Renal cortex interstitium (tissue), 11 donors: ENCODE data around the gene WDR82. TPM values are rescaled to one million over a fixed set of nuclear protein-coding genes. Genes with fewer than 3 reads are reported as not detected.

ENCODE experiments used
- DNase-seq, 11 donors: peaks; one replicate each; pipeline ENCODE4 v3.0.0-alpha.2; 2013; ENCODE audit warnings: low read depth in 9 of 11, low spot score in 4 of 11; ENCODE audit errors: extremely low read depth in 1 of 11
- polyA plus RNA-seq, 3 donors: library from polyadenylated mRNA; unstranded; fragments of 120-200 nt; gene quantifications; one replicate each; pipeline ENCODE4 v1.2.1, GENCODE V29; 2013; ENCODE audit not compliant: insufficient read length in 3 of 3

Gene WDR82
- polyA plus RNA-seq, 3 donors = 88.4 to 112 (median 110) TPM

GRCh38 chr3:52220380-52221026, 57.9 kb downstream of the WDR82 start:
- DNase-seq = peak in 7 of 11 donors; percentile 64 to 75 (median 68)

- DNase-seq = peak in 1 of 11 donors; percentile 47
These were observed 59.4 kb downstream of the WDR82 start for GRCh38 chr3:52218937-52219650.

GRCh38 chr3:52218454-52218853, 60.0 kb downstream of the WDR82 start:
- no peak for DNase-seq

DNA sequence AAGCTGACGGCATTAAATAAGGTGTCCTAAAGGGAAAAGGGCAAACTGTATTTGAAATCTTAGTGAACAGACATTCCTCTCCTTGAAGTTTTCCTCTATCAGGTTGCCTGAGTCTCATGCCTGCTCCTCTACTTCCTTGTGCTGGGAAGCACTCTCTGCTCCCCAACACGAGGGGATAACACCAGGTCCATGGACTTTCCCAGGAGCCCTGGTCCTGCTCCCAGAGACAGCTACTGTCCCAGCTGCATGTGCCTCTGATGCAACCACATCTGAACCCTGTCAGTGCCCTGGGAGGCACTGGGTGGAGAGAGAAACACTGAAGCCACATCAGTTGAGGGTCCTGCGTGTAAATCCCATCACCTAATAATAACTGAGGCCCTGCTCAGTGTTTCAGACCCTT, 60.4 kb downstream of the WDR82 start:
- DNase-seq = no peak

- DNase-seq = no peak
These were observed 61.0 kb downstream of the WDR82 start for GRCh38 chr3:52217409-52217805.

DNA sequence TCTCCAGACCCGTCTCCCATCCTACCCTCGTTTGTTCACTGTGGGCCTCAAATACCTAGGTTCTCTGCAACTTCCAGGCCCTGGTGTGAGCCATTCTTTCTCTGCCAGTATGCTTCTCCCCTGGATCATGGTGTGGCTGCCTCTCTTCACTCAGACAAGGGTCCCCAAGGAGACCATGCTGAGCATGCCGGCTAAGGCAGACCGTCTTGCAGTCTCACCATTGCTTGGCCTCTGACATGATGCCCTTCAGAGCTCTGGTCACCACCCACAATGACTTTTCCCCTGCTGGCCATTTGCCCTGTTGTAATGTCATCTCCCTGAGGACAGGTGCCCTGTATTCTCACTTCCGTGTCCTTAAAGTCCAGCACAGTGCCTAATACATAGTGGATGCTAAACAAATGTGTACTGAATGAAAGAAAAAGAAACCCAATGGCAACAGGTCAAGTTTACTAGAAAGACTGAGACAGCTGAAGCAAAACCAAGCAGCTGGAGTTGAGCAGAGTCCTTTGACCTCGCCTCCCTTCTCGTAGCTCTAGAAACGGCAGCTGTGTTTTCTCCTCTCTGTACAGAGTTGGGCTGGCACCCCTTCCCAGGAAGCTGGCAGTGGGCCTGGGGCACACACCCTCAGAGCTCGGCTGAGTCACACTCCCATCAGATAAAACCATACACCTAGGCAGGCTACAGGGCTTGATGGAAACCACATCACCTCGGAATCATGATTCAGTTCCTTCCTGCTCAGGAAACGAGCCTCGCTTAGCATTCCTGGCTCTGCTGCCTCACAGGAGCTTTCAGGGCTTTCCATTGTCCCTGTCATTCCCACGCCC, 61.7 kb downstream of the WDR82 start:
- peak in 3 of 11 donors; percentile 45 to 46 (median 45) for DNase-seq

GRCh38 chr3:52215351-52215750, 63.1 kb downstream of the WDR82 start:
- no peak for DNase-seq

DNA sequence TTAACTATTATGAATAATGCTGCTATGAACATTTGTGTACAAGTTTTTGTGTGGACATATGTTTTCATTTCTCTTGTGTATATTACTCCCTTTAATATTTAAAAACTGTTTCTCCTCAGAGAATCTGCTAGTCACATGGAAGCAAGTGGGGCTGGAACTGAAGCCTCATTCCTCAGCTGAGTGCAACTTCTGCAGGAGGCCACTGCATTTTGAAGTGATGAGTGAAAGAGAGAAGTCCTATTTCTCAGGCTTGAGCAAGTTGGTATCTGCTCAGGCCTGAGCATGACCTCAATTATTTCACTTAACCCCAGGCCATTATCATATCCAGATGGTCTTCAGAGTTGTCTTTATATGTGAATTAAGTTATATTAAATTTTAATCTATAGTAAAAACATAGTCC, 64.5 kb downstream of the WDR82 start:
- DNase-seq = no peak

DNA sequence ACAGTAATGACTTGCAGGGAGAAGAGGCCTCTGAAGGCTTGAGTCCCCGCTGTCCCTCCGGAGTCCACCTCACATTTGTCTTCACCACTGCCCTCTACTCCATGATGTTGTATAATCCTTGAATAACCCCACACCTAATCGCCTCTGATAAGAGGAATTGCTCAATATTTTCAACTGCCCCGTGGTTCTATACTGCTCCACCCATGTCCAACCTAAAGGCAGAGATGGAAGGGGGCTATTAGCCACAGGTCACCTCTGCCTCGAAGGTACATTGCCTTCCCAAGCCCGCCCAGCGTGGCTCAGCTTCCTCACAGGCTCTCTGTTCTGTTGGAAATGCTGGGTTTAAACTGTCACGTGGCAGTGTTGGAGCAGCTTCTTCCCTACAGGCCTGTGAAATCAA, 65.4 kb downstream of the WDR82 start:
- no peak for DNase-seq

- no peak for DNase-seq
These were observed 67.1 kb downstream of the WDR82 start for GRCh38 chr3:52211268-52211891.

DNA sequence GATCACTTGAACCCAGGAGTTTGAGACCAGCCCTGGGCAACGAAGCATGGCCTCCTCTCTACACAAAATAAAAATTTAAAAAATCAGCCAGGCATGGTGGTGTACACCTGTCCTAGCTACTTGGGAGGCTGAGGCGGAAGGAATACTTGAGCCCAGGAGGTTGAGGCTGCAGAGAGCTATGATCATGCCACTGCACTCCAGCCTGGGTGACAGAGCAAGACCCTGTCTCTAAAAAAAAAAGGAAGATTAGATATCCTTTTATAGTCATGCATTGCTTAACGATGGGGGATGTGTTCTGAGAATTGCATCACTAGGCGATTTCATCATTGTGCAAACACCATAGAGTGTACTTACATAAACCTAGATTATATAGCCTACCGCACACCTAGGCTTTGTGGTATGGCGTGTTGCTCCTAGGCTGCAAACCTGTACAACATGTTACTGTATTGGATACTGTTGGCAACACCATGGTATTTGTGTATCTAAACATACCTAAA, 67.9 kb downstream of the WDR82 start:
- no peak for DNase-seq

DNA sequence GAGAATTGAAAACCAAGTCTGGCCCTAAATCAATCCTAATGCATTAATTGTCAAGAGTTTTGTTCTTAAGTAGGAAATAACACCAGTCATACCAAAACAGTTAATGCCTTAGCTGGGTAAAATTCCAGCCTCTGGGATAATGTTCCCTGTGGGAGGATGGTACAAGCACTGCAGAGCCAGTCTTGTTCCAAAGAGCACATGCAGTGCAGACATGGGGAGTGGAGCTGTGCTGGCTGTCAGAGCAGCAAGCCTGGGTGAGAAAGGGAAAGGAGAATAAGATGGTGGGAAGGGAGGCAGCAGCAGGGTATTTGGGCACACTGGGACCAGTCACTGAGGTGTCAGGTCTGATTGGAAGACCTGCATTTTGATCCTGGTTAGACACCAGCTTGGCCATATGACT, 68.4 kb downstream of the WDR82 start:
- no peak for DNase-seq

GRCh38 chr3:52208556-52208955, 69.9 kb downstream of the WDR82 start:
- DNase-seq = no peak

GRCh38 chr3:52205727-52206372, 72.6 kb downstream of the WDR82 start:
- no peak for DNase-seq

Other genes starting within 250 kb of the WDR82 start
- 10 to 100 TPM; 14.8 to 19.0 (median 16.2) TPM for gene DUSP7, start 222.1 kb downstream of the WDR82 start, polyA plus RNA-seq
- 10 to 100 TPM in 1 of 3 donors, 1 to 10 TPM in 2; 7.0 to 10.6 (median 8.5) TPM for gene POC1A, start 124.2 kb downstream of the WDR82 start, polyA plus RNA-seq
- gene ALAS1, start 80.5 kb downstream of the WDR82 start, polyA plus RNA-seq = 10 to 100 TPM; 46.4 to 49.2 (median 47.6) TPM
- under 1 TPM; 0.09 to 0.27 (median 0.17) TPM for gene TLR9, start 53.0 kb downstream of the WDR82 start, polyA plus RNA-seq
- 10 to 100 TPM; 24.0 to 37.9 (median 30.0) TPM for gene TWF2, start 39.5 kb downstream of the WDR82 start, polyA plus RNA-seq
- gene PPM1M, start 32.9 kb downstream of the WDR82 start, polyA plus RNA-seq = 10 to 100 TPM; 17.9 to 20.4 (median 18.2) TPM
- 10 to 100 TPM; 26.2 to 49.4 (median 41.2) TPM for gene GLYCTK, start 9.2 kb upstream of the WDR82 start, polyA plus RNA-seq
- gene DNAH1, start 37.7 kb upstream of the WDR82 start, polyA plus RNA-seq = 10 to 100 TPM; 10.0 to 13.9 (median 10.3) TPM
- 10 to 100 TPM; 84.5 to 92.5 (median 89.8) TPM for gene BAP1, start 131.4 kb upstream of the WDR82 start, polyA plus RNA-seq
- 10 to 100 TPM in 2 of 3 donors, 1 to 10 TPM in 1; 8.1 to 14.1 (median 10.4) TPM for gene PHF7, start 132.0 kb upstream of the WDR82 start, polyA plus RNA-seq
- 10 to 100 TPM; 23.5 to 32.7 (median 24.5) TPM for gene SEMA3G, start 166.5 kb upstream of the WDR82 start, polyA plus RNA-seq
- 1 to 10 TPM; 6.1 to 7.2 (median 6.5) TPM for gene TNNC1, start 175.4 kb upstream of the WDR82 start, polyA plus RNA-seq
- gene NISCH, start 177.0 kb upstream of the WDR82 start, polyA plus RNA-seq = 100 to 1,000 TPM in 2 of 3 donors, 10 to 100 TPM in 1; 99.3 to 150 (median 115) TPM
- gene STAB1, start 216.7 kb upstream of the WDR82 start, polyA plus RNA-seq = 10 to 100 TPM; 33.9 to 45.5 (median 44.6) TPM